HG03159 (cell line): ENCODE measurements around the gene VANGL2.

Source experiments
- ATAC-seq: cut with Tn5 transposase; IDR thresholded peaks from one replicate; pipeline ENCODE4 v1.9.1; 2021; ENCODE audit warnings: mild to moderate bottlenecking, moderate library complexity; ENCODE audit not compliant: unreplicated experiment

The VANGL2 gene

DNA sequence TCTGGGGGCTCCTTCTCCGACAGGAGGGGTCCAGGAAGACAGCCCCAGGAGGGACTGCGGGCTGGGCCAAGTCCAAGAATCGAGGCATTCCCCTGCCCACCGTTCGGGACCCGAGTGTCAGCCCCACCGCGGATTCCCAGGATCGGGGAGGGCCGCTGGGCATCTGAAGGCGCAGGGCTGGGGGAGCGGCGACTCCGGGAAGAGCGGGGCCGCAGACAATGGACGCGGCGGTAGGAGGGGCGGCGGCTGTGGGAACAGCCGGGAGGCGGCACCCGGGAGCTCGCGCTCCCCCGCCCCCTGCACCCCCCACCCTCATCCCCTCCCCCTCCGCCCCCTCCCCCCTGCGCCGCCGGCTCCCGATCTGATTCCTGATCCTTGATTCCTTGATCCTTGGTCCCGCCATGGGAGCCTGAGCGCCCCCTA lies at the start of gene VANGL2:
Gene VANGL2, plus strand, starts transcription at position 342 of the 423 bp plus-strand sequence. CDS start 15,274 bp downstream, outside the sequence.
- ATAC-seq: no peak

DNA sequence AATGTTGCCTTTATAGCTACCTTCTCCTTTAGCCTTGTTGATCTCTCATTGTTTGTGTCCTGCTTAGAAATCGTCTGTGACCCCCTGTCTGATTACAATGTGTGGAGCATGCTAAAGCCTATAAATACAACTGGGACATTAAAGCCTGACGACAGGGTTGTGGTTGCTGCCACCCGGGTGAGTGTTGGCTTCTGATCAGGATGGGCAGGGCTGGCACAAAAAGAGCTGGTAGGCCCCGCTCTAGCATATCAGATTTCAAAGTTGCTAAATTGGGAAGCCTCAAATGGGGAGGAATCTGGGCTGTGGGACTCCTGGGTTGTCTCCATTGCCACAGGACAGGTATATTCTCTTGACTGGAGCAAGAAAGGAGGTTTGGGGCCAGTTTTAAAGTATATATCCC lies 48.7 kb upstream of the VANGL2 start:
- no peak for ATAC-seq

DNA sequence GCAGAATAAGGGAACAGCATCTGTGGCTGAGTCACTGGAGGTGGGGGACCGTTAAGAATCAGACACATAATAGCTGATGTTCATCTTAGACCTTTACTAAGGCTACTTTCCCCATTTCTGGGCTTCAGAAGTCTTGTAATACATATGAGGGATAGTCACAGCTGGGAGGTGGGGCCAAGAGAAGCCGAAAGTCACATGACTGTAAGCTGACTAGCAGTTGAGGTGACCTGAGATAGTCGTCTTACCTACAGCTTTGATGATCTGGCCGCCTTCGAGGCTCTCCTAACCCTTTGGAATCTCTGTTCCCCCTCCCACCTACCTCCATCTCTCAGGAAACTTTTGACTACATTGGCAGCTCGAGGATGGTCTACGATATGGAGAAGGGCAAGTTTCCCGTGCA lies 47.8 kb upstream of the VANGL2 start:
- no peak for ATAC-seq

DNA sequence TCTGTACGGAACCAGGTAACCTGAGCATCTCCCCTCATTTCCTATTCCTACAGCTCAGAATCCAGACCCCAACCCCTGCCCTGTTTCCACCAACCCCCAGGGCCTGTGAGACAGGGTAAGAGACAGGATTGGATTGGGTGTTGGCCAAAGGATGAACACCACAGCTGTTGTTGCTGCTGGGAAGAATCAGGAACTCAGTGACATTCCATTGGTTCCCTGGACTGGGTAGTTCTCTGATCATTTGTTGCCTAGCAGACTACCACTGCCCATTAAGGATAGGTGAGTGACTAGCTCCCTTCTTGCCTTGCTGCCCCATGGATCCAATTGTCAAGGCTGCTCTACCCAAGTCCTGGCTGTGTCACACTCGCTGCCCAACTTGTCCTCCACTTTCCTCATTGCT lies 47.1 kb upstream of the VANGL2 start:
- ATAC-seq: no peak

DNA sequence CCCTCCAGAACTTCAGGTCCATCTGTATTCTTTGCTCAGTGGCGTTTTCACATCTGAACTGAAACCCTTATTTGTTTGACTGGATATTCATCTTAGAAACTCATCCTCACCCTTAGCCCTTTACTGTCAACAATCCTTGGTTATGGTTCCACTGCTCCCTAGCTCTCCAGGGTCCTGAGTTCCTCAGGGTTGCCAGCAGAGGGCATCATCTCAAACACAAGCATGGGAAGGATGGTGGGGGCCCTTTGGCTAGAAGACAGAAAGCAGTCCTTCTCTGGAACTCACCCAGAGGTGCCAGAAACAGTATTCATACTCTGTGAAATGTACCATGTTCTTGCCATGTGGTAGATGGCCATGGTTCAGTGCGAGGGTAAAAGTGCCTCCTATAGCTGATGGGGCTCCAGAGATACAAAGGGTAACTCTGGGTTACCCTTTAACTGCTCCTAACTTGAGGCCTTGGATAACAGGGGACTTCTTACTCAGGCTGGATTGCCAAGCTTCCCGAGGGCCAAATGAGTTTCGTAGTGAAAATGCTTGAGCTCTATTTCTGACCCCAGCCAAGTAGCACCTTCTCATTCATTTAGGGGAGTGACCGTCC lies 45.9 kb upstream of the VANGL2 start:
- ATAC-seq: no peak

DNA sequence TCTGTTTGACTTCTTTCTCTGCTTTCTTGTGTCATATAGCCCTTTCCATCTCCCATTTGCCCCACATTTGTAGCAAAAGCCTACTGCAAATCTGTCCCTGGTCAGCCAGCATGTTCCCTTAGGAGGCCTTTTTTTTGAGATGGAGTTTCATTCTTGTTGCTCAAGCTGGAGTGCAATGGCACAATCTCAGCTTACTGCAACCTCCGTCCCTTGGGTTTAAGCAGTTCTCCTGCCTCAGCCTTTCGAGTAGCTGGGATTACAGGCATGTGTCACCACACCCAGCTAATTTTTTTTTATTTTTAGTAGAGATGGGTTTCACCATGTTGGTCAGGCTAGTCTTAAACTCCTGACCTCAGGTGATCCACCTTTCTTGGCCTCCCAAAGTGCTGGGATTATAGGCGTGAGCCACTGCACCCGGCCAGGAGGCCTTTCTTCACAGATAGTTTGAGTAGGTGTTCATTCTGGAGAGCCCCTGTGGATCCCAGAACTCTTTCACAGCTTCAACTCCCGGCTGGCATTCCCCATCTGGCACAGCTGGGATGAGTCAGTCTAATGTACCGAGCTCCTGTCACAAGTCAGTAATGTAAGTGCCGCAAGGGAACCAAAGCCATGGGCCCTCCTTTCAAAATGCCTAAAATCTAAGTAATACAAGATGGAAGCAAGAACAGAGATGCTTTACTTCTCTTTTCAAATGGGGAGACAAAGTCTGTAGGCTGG lies 42.9 kb upstream of the VANGL2 start:
- ATAC-seq: no peak

DNA sequence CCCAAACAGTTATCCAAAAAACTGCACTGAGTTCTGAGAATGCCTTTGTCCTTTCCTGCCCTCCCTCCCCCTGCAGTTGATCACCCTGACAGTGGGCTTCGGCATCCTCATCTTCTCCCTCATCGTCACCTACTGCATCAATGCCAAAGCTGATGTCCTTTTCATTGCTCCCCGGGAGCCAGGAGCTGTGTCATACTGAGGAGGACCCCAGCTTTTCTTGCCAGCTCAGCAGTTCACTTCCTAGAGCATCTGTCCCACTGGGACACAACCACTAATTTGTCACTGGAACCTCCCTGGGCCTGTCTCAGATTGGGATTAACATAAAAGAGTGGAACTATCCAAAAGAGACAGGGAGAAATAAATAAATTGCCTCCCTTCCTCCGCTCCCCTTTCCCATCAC lies 42.3 kb upstream of the VANGL2 start:
- ATAC-seq: no peak

DNA sequence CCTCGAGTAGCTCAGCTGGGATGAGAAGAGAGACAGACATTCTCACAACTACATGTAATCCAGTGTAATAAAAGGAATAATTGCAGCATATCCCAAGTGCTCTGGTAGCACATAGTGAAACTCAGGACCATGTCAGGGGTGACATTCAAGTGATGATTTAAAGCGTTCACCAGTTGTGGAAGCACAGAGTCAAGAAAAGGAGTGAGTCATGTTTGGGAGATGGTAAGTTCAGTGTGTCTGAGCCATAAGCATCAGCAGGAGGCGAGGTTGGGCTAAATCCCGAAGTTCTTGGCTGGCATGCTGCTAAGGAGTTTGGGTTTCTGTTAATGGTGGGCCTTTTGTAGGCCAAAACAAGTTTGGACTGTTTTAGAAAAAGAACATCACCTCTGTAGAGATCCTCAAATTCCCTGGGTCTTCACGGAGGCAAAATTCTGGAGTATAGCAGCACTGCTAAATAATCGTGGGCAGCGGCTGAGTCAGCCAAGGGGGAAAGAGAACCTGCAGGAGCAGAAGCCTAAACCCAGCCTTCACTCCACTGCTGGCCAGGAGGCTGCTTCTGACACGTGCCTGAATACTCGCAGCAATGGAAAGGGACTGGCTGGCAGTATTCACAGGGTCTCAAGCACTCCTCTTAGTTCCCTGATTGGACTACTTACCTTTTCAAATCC lies 40.7 kb upstream of the VANGL2 start:
- no peak for ATAC-seq

DNA sequence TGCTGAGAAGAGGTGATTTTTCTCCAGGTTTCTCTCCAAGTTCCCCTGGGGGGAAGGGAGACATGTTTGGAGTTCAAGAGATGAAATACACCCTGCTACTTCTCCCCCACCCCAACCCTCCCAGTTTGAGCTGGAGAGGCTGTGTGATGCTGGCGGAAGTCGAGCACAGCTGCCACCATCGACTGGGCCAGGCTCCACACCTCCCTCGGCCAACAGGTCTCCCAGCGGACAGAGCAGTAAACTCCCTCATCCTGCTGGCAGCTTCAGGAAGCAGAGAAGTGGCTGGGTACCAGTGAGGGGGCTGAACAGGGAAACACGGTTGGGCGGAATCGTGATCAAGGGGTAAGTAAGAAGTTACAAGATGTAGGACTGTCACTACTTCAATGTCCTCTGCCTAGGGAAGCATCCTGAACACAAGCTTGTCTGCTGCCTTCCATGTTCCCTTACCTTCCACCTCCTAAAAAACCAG lies 40.1 kb upstream of the VANGL2 start:
- ATAC-seq: no peak

DNA sequence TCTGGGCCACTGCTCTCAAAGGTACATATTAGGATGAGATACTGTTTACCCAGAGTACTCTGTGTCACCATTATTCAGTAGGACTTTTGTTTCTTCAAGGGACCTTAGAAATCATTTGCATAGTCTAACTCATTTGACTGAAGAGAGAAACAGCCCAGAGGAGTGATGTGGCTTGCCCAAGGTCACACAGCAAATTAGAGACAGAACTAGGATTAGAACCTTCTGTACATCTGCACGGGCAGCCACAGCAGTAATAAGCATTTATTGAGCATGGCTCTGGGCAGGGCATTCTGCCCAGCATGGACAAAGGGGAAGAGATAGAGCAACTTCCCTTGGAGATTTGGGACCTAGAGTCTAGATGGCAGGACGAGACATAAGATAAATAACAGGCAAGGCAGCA lies 39.2 kb upstream of the VANGL2 start:
- ATAC-seq: no peak

DNA sequence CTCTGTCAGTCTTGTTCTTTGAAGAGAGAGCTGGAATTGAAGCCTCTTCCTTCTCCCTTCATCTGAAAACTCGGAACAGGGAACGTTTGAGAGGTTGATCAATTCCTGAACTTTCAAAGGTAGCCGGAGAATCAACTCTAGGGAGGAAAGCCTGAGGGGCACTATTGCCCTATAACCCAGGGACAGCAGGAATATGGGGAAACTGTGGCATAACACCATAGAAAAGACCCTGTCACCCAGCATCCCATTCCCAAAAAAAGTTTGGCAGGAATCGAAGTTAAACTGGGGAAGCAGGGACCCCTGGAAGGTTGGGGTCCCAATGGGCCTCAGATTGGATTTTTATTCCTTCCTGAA lies 38.6 kb upstream of the VANGL2 start:
- no peak for ATAC-seq

DNA sequence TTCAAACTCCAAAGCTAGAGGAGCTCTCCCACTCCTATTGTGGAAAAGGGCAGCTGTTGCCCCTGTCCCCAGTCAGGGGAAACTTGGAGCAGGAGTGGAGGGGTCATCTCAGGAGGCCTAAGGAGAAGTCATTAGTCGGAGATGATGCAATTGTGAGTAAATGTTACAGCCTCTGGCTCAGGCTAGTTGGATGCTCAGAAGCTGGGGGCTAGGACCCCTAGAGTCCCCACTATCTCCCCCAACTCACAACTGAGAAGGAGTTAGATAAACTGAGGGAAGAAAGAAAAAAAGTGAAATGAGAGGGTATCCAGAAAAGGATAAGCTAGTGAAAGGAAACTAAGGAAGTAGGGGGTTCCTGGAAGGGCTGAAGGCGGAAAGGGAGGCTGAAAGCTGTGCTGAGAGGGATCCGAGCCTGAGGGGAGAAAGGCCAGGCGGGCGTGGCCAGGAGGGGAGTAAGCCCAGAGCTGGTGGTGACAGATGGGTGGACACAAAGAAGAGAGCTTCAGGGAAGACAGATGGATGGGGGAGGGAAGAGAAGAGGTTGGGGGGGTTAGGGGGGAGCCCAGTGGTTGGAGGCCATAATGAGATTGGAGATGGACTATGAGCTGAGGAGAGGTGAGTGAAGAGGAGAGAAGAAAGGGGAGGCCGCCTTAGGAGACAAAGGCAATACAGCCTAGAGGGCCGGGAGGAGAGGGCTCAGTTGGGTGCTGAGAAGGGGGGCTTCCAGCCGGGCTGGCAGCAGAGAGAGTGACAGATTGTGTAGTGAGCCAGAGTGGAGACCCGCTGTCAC lies 38.0 kb upstream of the VANGL2 start:
- no peak for ATAC-seq

DNA sequence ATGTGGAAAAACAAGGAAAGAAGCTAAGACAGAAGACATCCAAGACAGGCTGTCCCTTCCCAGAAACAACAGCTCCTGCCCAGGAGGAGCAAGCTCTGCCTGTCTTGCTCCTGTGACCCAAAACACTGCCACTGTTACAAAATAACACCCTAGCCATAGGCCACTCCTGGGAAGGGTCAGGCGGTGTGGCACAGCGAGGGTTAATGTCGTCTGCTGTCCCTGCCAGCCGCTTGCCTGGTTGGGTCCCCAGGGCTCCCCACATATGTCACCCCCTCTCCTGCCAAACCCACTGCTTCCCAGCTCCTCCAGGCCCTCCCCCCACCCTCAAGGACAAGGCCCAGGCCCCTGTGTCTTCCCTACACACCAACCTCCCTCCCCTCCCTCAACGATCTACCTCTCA lies 37.4 kb upstream of the VANGL2 start:
- no peak for ATAC-seq

DNA sequence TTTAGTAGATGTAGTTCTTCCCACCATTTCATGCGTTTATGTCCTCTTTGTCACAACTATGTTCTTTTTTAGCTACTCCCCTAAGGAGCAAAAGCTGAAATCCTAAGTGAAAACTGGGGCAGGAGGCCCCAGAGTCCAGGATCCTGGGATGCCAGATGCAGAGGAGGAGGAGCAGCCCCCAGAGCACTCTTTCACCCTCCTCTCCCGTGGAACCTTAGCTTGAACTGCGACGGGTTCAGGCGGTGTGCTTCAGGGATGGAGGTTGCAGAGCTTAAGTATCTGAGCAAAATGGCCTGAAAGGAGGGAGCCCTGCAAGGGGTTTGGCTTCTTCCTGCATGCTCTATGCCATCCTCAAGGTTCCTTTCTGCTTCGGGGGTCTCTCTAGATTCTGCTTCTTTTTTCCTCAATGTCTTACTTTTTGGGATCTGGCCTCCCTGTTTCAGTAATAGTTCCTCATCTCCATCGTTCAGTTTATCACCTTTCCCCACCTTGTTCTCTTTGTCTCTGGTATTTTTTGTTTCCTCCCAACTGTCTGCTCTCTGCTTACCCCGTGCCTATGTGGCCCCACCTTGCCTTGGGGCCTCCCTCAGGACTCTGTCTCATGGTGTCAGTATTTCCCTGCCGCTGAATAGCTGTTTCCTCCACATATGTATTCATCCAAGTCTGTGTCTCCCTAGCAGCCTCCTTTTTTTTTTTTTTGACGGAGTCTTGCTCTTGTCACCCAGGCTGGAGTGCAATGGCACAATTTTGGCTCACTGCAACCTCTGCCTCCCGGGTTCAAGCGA lies 36.2 kb upstream of the VANGL2 start:
- no peak for ATAC-seq

DNA sequence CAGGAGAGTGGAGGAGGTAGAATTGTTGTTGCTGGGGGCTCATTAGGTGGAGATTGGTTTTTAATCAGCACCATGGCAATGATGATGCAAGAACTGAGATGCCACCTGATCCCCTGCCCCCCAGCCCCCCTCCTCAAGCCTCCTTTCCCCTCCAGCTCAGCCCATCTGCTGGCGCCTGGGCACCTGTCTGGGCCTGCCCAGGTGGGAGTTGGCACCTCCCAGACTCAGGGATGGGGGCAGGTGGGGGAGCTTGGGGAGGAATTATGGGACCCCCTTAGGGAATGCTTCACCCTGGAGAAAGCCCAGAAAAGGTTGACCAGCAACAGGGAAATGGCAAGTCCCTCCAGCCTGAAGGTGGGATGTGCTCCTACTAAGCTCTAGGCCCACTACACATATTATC lies 35.0 kb upstream of the VANGL2 start:
- ATAC-seq: no peak

DNA sequence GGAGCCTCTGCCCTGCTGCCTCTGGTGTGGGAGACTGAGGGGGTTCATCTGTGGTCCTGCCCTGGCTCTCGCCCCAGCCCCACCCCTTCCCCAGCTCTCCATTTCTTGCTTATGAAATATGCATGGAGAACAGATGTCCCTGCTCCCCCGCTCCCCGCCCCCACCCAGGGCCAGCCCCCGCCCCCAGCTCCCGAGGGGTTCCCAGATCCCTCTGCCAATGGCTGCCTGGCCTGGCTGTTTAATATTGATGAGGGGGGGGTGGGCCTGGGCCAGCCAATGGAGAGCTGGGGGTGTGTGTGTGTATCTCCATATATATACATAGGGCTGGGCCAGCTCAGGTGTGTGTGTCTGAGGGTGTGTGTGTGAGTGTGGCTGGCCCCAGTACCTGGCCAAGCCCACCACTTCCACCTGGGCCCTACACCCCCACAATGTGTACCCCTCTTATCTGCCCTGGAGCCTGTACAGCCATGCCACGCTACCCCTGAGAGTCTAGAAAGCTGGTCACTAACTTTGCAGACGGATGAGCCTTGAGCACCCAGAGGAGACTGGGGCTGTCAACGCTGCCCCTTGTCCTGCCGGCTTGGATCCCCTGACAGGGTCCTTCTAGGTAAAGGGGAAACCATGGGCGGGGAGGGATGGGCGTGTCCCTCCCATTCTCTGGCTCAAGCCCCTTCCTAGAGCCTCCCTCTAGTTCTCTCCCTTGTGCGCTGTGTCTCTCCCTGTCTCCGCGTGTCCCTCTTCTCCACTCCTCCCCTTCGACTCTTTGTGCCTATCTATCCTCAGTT lies 33.4 kb upstream of the VANGL2 start, which contains the start of gene NHLH1:
Gene NHLH1, plus strand, starts transcription at position 341 of the 785 bp plus-strand sequence. CDS start 3,661 bp downstream, outside the sequence.
- no peak for ATAC-seq

DNA sequence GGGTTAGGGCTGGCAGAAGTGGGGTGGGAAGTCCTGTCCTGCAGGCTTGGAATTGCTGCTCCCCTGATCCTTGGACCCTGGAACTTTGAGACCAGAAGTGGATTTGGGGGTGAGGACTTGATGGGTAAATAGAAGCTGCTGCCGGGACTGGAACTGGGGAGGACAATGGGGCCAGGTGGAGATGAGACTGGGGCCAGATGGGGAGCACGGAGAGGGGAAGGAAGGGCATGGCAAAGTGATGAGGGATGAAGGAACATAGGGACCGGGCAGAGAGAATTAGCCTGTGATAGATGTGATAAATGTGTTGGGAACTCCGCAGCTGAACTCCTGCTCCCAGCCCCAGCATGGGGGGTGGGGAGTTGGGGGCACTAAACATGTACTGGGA lies 32.9 kb upstream of the VANGL2 start:
- no peak for ATAC-seq

DNA sequence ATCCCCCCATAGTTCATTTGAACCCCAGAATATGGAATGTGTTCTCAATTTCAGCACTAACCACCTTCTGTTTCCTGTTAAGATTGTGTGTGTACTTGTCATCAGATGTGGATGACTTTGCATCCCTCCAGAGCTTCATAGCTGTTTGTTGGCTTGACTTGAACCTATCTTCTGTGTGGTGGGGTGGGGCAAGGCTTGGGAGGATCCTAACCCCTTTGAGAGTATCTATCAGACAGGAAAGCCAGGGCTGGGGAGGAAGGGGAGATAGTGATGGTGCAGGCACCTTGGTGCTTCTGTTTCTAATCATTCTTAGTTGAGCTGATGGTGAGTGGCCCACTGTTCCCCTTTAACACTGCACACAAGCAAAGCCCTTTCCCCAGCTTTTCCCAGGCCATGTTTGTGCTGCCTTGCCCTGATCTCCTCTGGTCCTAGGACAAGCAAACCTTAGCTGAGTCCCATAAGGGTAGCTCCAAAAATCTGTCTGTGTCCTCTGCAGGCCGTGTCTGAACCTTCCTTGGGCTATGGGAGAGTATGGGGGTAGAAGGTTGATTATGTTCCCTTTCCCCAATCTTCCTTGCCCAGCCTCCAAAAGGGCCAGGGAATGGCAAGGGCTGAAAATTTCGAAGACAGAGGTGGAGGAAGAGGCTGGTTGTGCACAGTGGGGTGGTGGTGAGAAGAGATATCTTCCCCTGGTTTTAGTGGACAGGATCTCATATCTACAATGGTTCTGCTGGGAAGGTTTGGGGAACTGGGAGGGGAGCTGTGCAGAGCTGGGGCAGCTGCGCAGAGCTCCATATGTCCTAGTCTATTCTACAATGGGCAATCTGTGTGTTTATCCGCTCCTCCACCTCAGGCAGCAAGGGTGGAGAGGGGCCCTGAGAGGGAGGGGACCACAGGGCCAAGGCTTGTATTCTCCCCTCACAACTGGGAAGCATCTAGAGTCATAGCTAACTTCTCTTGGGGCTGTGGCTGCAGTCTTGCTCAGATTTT lies 32.1 kb upstream of the VANGL2 start:
- no peak for ATAC-seq

DNA sequence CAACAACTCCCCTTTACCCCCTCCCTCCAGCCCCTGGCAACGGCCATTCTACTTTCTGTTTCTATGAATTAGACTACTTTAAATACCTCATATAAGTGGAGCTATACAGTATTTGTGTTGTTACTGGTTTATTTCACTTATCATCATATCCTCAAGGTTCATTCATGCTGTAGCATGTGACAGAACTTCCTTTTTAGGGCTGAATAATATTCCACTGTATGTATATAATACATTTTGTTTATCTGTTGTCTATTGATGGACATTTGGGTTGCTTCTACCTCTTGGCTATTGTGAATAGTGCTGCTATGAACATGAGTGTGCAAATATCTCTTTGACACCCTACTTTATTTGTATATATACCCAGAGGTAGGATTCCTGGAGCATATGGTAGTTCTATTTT lies 31.3 kb upstream of the VANGL2 start:
- ATAC-seq: no peak
